NCI-H1436 treated with DMSO at 0.1 percent for 48 hours (cell line): ENCODE results near the gene NEK2.
A peak's percentile ranks its signal among the peaks of the same experiment; 100 is the strongest.
"Not testable (repeated sequence)": the region's sequence is repeated elsewhere in the genome, so short reads cannot be mapped to it uniquely, and the experiment has no call there.

ENCODE experiments used
- DNase-seq: peaks from one replicate; lab custom pipeline; 2025; lab: John Stamatoyannopoulos, UW

NEK2 gene

GRCh38 chr1:211695135-211695816 lies 19.9 kb upstream of the NEK2 start:
- no peak for DNase-seq

GRCh38 chr1:211693911-211694310 lies 18.5 kb upstream of the NEK2 start:
- DNase-seq, result not testable (repeated sequence)

GRCh38 chr1:211688421-211688820 lies 13.0 kb upstream of the NEK2 start:
- DNase-seq, result no peak

GRCh38 chr1:211687462-211688215 lies 12.2 kb upstream of the NEK2 start:
- DNase-seq, result no peak

GRCh38 chr1:211685823-211686222 lies 10.4 kb upstream of the NEK2 start:
- no peak for DNase-seq

- no peak for DNase-seq
Observed at GRCh38 chr1:211684791-211685190, 9.4 kb upstream of the NEK2 start.

- no peak for DNase-seq
Observed at GRCh38 chr1:211684331-211684730, 8.9 kb upstream of the NEK2 start.

GRCh38 chr1:211683396-211684297 lies 8.2 kb upstream of the NEK2 start:
- DNase-seq, result no peak

- DNase-seq, result not testable (repeated sequence)
Observed at GRCh38 chr1:211682186-211682585, 6.8 kb upstream of the NEK2 start.

- peak; percentile 88 for DNase-seq
Observed at GRCh38 chr1:211680752-211681327, 5.4 kb upstream of the NEK2 start.

- DNase-seq, result no peak
Observed at GRCh38 chr1:211677659-211678058, 2.2 kb upstream of the NEK2 start.

GRCh38 chr1:211676761-211677160 lies 1.3 kb upstream of the NEK2 start:
- no peak for DNase-seq

- no peak for DNase-seq
Observed at GRCh38 chr1:211676106-211676583, 724 bp upstream of the NEK2 start.

- DNase-seq, result no peak
Observed at GRCh38 chr1:211667065-211667617, 8.3 kb downstream of the NEK2 start.

GRCh38 chr1:211660718-211661222 lies 14.7 kb downstream of the NEK2 start:
- DNase-seq, result no peak

- DNase-seq, result no peak
Observed at GRCh38 chr1:211656728-211657127, 18.7 kb downstream of the NEK2 start.

GRCh38 chr1:211654838-211655787 lies 20.3 kb downstream of the NEK2 start:
- peak; percentile 64 for DNase-seq

GRCh38 chr1:211653959-211654496 lies 21.4 kb downstream of the NEK2 start:
- DNase-seq, result no peak

GRCh38 chr1:211653293-211653692 lies 22.1 kb downstream of the NEK2 start:
- DNase-seq, result no peak

- DNase-seq, result no peak
Observed at GRCh38 chr1:211652371-211652770, 23.1 kb downstream of the NEK2 start.
